SU-DHL-6 (cell line): ENCODE results near the gene MESD.

Experiments
- EZH2phosphoT487 ChIP-seq: fragments of 200-600 bp; sonication (generic), shearing (Covaris generic); conservative IDR thresholded peaks from 2 replicates; pipeline ENCODE4 v1.6.1; 2018; ENCODE audit warnings: mild to moderate bottlenecking, antibody characterized with exemption, low read length, moderate library complexity, mixed read lengths
- TF ChIP-seq, protein P1 (sequence below): fragments of 200-600 bp; sonication (generic); IDR thresholded peaks from one replicate; pipeline ENCODE4 v1.5.1; 2017; ENCODE audit warnings: antibody characterized with exemption, mild to moderate bottlenecking, low read length, moderate library complexity; ENCODE audit not compliant: insufficient read depth, poor library complexity, severe bottlenecking

DNA sequence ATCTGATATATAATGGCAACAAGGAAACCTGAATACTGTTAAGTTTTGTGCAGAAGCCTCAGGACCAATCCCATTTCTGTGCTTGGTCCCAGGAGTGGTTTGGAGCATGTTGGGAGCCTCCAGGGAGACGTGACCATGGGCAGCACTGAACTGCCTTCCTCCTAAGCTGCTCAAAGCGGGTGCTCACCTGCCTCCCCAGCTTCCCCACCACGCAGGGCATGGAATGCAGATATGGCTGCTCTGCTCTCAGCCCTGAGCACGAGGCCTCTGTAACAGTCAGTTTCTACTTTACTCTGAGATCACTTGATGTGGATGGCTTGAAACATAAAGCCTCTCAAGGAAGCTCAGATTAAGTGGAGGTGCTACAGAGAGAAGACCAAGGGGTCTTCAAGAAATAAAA lies 49.3 kb downstream of the MESD start:
- TF ChIP-seq, protein P1, sequence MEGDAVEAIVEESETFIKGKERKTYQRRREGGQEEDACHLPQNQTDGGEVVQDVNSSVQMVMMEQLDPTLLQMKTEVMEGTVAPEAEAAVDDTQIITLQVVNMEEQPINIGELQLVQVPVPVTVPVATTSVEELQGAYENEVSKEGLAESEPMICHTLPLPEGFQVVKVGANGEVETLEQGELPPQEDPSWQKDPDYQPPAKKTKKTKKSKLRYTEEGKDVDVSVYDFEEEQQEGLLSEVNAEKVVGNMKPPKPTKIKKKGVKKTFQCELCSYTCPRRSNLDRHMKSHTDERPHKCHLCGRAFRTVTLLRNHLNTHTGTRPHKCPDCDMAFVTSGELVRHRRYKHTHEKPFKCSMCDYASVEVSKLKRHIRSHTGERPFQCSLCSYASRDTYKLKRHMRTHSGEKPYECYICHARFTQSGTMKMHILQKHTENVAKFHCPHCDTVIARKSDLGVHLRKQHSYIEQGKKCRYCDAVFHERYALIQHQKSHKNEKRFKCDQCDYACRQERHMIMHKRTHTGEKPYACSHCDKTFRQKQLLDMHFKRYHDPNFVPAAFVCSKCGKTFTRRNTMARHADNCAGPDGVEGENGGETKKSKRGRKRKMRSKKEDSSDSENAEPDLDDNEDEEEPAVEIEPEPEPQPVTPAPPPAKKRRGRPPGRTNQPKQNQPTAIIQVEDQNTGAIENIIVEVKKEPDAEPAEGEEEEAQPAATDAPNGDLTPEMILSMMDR: no peak
- TF ChIP-seq EZH2phosphoT487: no peak
